ENCODE results near the gene NR6A1.

DNA sequence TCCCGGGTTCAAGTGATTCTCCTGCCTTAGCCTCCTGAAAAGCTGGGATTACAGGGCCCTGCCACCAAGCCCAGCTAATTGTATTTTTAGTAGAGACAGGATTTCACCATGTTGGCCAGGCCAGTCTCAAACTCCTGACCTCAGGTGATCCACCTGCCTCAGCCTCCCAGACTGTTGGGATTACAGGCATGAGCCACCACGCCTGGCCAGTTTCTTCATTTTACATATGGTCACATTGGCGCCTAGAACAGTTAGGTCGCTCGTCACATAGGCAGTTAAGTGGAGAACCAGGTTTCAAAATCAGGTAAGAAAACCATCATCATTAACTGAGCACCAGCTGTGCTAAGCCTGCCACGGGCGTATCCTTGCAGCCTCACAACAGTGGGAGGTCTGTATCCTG is 41.9 kb upstream of the NR6A1 start:
- TF ChIP-seq, protein P1, sequence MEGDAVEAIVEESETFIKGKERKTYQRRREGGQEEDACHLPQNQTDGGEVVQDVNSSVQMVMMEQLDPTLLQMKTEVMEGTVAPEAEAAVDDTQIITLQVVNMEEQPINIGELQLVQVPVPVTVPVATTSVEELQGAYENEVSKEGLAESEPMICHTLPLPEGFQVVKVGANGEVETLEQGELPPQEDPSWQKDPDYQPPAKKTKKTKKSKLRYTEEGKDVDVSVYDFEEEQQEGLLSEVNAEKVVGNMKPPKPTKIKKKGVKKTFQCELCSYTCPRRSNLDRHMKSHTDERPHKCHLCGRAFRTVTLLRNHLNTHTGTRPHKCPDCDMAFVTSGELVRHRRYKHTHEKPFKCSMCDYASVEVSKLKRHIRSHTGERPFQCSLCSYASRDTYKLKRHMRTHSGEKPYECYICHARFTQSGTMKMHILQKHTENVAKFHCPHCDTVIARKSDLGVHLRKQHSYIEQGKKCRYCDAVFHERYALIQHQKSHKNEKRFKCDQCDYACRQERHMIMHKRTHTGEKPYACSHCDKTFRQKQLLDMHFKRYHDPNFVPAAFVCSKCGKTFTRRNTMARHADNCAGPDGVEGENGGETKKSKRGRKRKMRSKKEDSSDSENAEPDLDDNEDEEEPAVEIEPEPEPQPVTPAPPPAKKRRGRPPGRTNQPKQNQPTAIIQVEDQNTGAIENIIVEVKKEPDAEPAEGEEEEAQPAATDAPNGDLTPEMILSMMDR (IDR thresholded peaks at IDR 0.05) = no peak
- TF ChIP-seq CBFB (CRISPR knock-in tag; IDR thresholded peaks at IDR 0.05; ENCODE audit: low read depth) = no peak
- TF ChIP-seq, protein P2, sequence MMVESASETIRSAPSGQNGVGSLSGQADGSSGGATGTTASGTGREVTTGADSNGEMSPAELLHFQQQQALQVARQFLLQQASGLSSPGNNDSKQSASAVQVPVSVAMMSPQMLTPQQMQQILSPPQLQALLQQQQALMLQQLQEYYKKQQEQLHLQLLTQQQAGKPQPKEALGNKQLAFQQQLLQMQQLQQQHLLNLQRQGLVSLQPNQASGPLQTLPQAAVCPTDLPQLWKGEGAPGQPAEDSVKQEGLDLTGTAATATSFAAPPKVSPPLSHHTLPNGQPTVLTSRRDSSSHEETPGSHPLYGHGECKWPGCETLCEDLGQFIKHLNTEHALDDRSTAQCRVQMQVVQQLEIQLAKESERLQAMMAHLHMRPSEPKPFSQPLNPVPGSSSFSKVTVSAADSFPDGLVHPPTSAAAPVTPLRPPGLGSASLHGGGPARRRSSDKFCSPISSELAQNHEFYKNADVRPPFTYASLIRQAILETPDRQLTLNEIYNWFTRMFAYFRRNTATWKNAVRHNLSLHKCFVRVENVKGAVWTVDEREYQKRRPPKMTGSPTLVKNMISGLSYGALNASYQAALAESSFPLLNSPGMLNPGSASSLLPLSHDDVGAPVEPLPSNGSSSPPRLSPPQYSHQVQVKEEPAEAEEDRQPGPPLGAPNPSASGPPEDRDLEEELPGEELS (CRISPR knock-in tag; IDR thresholded peaks at IDR 0.05) = no peak
- no peak for TF ChIP-seq NFYB (CRISPR knock-in tag; conservative IDR thresholded peaks at IDR 0.05; ENCODE audit: low read depth)
- no peak for TF ChIP-seq STAT6 (CRISPR knock-in tag; conservative IDR thresholded peaks at IDR 0.05; ENCODE audit: low read depth)
- TF ChIP-seq ZNF416 (CRISPR knock-in tag; IDR thresholded peaks at IDR 0.05) = no peak
- TF ChIP-seq NR3C1 (CRISPR knock-in tag; conservative IDR thresholded peaks at IDR 0.05; ENCODE audit: low read depth) = no peak
- TF ChIP-seq ZNF396 (CRISPR knock-in tag; IDR thresholded peaks at IDR 0.05; ENCODE audit: borderline replicate concordance) = no peak
- no peak for TF ChIP-seq E2F1 (CRISPR knock-in tag; IDR thresholded peaks at IDR 0.05)
- no peak for TF ChIP-seq KAT7 (CRISPR knock-in tag; IDR thresholded peaks at IDR 0.05; ENCODE audit: borderline replicate concordance)
- TF ChIP-seq FOXP1 (CRISPR knock-in tag; IDR thresholded peaks at IDR 0.05; ENCODE audit: borderline replicate concordance) = no peak
- no peak for TF ChIP-seq USF2 (CRISPR knock-in tag; IDR thresholded peaks at IDR 0.05)

Data from WTC11 (cell line).